ENCODE results near the gene NLK.

DNA sequence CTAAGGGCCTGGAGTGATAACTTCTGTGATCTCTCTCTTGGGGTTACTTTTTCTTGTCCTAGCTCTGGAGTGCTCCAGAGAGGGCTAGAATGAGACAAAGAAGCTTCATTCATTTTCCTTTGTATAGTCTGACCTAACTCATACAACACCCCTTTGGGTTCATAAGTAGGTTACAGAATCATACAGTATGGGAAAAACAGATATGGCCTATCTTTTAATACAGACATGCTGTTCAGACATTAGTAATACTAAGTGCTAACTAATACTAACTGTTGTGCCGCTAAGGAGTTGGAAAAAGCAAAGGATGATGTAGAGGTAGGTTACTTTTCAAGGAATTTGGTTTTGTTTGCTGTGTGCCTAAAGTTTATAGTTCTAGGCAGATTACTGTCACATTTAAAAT is 84.7 kb downstream of the NLK start:
- TF ChIP-seq, protein P1, sequence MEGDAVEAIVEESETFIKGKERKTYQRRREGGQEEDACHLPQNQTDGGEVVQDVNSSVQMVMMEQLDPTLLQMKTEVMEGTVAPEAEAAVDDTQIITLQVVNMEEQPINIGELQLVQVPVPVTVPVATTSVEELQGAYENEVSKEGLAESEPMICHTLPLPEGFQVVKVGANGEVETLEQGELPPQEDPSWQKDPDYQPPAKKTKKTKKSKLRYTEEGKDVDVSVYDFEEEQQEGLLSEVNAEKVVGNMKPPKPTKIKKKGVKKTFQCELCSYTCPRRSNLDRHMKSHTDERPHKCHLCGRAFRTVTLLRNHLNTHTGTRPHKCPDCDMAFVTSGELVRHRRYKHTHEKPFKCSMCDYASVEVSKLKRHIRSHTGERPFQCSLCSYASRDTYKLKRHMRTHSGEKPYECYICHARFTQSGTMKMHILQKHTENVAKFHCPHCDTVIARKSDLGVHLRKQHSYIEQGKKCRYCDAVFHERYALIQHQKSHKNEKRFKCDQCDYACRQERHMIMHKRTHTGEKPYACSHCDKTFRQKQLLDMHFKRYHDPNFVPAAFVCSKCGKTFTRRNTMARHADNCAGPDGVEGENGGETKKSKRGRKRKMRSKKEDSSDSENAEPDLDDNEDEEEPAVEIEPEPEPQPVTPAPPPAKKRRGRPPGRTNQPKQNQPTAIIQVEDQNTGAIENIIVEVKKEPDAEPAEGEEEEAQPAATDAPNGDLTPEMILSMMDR (conservative IDR thresholded peaks at IDR 0.05 in 1 of 2, IDR thresholded peaks at IDR 0.05 in 1 of 2; ENCODE audit: extremely low read depth in 1 of 2, insufficient read depth in 1 of 2, low read depth in 1 of 2, low read length in 2 of 2) = no peak
- TF ChIP-seq EZH2 (IDR thresholded peaks at IDR 0.05; ENCODE audit: borderline replicate concordance, low read length) = no peak

Data from mammary epithelial cell (primary cell).